GM21526 (cell line): ENCODE data around the gene NR6A1.

ENCODE experiments used
- ATAC-seq: cut with Tn5 transposase; IDR thresholded peaks from one replicate; pipeline ENCODE4 v1.9.1; 2021; ENCODE audit warnings: moderate library complexity; ENCODE audit not compliant: unreplicated experiment, low FRiP score

NR6A1 gene

GRCh38 chr9:124797343-124798103 is 26.4 kb upstream of the NR6A1 start:
- ATAC-seq, result no peak

- ATAC-seq, result no peak
These were observed 24.8 kb upstream of the NR6A1 start for GRCh38 chr9:124795881-124796431.

DNA sequence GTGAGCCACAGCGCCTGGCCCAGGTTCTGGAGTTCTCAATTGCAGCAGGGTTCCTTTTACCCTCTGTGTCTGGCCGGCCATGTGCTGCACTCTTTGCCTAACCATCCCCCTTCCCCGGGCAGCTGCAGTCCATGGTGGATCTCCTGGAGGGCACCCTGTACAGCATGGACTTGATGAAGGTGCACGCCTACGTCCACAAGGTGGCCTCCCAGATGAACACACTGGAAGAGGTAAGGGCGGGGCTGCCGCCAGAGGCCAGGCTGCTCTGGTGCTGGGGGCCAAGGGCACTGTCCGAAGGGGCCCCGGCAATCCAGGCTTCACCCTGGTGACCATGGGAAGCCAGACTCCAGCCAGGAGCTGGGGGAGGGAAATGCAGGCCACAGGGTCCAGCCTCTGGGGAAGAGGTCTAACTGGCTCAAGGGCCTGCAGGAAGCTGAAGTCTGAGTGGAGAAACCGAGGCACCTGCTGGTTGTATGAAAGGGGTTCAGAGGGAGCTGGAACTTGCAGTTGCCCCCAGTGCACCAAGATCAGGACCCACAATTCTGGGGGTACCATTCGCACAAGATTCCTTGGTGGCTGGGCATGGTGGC is 23.9 kb upstream of the NR6A1 start:
- ATAC-seq, result no peak

DNA sequence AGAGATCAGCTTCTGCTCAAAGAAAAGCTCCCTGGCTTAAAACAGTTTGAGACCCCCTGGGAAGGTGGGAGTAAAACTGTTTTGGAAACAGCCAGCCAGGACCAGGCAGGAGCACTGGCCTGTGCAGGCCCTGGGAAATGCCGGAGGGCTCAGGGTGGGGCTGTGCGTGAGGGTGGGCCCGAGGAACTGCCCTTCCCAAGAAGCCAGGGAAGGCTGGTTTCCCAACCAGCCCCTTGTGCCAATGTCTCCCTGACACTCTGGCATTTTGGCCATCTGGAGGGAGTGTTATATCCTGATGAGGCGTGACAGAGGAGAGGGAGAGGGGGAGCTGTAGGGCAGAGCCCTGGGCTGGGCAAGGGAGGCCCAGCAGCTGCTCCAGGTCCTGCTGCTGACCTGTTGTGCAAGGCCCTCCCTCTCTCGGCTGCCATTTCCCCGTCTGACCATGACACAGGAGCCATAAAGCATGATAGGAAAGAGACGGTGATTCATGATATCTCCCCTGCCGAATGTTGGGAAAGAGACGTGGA is 22.0 kb upstream of the NR6A1 start:
- ATAC-seq, result no peak

- no peak for ATAC-seq
These were observed 21.3 kb upstream of the NR6A1 start for GRCh38 chr9:124792257-124793014.

DNA sequence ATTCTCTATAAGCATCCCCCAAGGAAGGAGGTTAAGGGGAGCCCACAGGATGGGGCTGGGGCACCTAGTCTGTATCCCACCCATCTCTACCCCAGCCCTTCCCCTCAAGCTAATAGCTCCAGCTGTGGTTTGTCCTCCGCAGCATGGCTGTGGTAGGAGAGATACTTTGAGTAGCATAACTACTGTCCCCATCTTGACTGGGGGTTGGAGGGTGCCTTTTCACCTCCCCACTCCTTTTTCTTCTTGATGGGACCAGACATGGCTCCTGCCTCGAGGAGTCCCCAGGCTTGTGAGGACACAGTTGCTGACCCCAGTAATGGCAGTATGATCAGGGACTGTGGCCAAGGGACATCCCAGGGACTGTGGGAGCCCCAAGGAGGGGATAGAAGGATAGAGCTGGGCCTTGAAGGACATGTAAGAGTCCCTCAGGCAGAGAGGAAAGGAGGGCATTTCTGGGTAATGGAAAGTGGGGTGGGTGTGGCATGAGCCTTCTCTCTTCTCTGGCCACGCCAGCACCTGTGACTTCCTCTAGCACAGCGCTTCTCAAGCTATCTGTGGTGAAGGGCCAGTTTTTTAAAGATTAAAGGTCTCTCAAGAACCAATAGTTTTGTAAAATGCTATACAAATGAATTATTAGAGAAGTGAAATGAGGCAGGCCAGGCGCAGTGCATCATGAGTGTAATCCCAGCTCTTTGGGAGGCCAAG is 19.8 kb upstream of the NR6A1 start:
- no peak for ATAC-seq

DNA sequence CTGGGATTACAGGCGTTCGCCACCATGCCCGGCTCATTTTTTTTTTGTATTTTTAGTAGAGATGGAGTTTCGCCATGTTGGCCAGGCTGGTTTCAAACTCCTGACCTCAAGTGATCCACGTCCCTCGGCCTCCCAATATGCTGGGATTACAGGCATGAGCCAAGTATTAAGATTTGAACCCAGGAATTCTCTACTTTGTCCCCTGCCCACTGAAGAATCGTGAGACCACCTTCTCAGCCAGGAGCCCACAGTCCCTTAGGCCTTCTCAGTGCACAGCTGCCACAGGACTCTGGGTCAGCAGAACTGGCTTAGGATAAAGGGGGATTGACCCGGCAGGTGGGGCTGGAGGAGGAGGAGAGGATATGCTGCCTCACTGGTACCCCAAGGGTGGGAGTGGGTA is 19.2 kb upstream of the NR6A1 start:
- no peak for ATAC-seq

DNA sequence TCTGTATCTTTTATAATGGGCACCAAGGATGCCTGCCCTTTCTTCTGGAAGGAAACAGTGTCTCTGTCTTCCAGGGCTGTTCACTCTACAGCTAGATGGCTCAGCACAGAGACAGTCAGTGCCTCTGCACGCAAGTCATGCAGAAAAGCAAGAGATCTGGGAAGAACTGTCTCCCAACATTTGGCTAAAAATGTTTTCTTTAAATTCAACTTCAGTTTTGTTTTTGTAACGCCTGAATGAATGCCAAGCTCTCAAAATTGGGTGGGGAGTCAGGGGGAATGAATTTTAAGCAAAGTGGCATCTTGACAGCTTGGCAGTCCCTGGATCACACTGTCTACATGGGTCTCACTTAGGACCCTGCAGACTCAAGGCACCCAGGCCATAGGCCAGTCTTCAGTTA is 18.4 kb upstream of the NR6A1 start:
- ATAC-seq, result no peak

GRCh38 chr9:124788542-124789217 is 17.6 kb upstream of the NR6A1 start:
- ATAC-seq, result no peak

DNA sequence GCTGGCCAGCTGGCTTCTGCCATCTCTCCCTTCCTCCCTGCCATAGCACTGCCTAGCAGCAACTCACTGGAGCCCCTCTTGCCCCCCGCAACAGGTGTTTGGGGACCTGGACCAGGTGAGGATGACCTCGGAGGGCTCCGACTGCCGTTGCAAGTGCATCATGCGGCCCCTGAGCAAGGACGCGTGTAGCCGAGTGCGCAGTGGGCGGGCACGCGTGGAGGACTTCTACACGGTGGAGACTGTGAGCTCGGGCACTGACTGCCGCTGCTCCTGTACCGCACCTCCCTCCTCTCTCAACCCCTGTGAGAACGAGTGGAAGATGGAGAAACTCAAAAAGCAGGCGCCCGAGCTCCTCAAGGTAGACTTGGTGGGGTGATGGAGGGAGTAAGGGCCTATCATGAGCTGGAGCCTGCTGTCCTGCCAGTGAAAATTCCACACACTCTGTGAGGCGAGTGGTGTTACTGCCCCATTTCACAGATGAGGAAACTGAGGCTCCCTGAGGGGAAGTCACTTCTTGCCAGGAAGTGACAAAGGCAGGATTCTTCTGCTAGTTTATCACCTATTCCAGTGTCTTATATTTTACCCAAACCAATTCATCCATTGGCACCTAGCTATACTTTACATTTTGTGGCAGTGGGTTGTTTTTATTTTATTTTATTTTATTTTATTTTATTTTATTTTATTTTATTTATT is 15.9 kb upstream of the NR6A1 start:
- no peak for ATAC-seq

- no peak for ATAC-seq
These were observed 13.4 kb upstream of the NR6A1 start for GRCh38 chr9:124784509-124784908.

DNA sequence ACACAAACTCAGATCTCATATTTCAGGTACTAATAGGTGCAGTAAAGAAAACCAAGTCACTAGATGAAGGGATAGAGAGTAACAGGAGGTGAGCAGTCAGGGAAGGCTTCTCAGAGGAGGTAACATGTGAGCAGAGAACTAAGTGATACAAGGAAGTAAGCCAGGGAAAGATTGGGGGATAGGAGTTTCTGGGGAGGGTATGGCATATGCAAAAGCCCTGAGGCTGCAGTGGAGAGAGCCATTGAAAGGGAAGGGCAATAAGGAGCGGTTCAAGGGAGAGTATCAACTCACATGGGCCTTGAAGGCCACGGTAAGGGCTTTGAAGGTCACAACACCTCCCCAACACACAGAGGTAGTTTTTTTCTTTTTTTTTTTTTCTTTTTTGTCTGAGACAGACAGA is 12.7 kb upstream of the NR6A1 start:
- no peak for ATAC-seq

- ATAC-seq, result no peak
These were observed 11.8 kb upstream of the NR6A1 start for GRCh38 chr9:124782661-124783574.

GRCh38 chr9:124781967-124782660 is 11.0 kb upstream of the NR6A1 start:
- no peak for ATAC-seq

DNA sequence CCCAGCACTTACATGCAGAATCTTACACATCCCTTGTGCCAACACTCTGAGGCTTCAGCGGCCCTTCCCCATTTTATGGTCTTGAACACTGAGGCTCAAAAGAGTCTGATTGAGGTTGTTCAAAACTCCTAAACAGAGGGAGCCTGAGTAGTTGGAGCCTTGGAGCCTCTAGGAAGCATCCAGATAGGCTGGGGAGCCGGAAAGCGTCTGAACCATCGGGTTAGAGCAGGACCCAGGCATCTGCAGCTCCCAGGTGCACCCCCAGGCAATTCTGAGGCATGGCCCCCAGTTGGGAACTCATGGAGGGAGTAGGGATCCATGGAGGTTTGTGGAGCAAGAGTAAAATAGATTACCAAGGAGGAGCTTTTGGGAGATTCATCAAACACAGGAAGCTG is 9.6 kb upstream of the NR6A1 start:
- no peak for ATAC-seq

DNA sequence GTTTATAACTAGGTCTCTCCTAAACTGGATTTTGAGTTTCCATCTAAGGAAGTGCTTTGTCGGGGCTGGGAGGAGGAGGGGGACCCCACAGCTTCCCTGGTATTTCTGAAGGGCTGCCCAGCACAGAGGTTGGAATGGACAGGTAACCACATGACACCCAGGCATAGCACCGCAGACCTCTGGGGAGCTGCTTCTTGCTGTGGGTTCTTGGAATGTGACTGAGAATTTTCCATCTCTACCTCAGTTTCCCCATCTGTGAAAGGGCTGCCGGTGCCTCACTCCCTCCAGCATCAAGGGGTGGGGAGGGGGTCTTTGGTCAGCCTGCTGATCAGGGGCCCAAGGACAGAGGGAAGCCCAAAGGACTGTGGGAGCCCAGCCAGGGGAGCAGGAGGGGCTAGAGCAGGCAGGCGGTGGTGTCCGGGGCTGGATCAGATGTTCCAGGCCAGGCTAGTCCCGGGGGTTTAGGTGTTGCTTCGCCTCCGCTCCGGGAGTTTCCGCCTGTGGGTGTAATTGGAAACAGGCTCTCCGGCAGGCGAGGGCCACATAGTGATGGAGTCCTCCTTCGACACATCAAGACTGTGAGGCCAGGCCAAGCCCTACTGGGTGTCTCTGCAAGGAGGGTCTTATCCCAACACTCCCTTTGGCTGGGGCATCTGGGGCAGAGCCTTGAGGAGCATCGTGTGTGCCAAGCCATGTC is 9.1 kb upstream of the NR6A1 start:
- ATAC-seq, result no peak

GRCh38 chr9:124779368-124780059 is 8.4 kb upstream of the NR6A1 start:
- ATAC-seq, result no peak
